GM21381 (cell line): ENCODE data around the gene MYCL.
"Not testable (repeated sequence)": the region's sequence is repeated elsewhere in the genome, so short reads cannot be mapped to it uniquely, and the experiment has no call there.

ENCODE experiments used
- ATAC-seq: cut with Tn5 transposase; IDR thresholded peaks from one replicate; pipeline ENCODE4 v1.9.1; 2021; ENCODE audit warnings: mild to moderate bottlenecking, moderate library complexity; ENCODE audit not compliant: unreplicated experiment

The MYCL gene

DNA sequence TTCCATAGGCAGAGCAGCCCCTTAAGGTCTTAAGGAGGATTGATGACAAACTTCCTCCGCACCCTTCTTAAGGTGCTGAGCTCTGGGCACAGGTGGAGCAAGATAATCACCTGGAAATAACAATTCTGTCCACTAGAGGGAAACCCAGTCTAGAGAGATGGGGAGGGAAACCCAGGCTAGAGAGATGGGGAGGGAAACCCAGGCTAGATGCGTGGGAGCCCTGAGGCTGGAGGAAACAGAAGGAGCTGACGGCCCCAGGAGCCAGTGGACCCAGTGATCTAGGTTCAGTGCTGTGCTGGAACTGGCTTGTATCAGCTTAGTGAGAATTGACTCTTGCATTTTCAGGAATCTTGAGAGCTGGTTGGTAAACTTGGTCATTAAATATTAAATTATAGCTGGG, 17.8 kb upstream of the MYCL start:
- ATAC-seq = peak; percentile 57

DNA sequence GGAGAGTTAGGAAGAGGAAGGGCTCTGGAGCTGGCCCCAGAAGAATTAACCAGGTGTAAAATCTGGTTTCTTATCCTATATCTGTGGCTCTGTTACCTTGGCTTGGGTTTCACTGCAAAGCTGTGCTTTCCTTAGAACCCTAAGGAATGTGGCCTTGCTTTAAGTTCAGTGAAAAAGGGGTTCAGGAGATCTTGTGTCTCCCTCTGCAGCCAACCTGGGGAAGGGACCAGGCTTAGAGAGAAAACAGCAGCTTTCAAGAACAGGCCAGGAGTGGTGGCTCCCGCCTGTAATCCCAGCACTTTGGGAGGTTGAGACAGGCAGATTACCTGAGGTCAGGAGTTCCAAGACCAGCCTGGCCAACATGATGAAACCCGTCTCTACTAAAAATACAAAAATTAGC, 16.1 kb upstream of the MYCL start:
- no peak for ATAC-seq

DNA sequence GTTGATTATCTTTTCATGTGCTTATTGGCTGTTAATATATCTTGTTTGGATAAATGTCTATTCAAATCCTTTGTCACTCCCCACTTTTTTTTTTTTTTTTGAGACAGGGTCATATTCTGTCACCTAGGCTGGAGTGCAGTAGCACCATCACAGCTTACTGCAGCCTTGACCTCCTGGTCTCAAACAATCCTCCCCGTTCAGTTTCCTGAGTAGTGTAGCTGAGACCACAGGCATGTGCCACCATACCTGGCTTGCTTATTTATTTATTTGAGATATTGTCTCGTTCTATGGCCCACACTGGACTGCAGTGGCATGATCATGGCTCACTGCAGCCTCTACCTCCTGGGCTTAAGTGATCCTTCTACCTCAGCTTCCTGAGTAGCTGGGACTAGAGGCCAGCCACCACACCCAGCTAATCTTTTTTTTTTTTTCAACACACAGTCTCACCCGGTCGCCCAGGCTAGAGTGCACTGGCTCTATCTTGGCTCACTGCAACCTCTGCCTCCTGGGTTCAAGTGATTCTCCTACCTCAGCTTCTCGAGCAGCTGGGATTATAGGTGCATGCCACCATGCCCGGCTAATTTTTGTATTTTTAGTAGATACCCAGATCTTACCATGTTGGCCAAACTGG, 13.9 kb upstream of the MYCL start:
- no peak for ATAC-seq

DNA sequence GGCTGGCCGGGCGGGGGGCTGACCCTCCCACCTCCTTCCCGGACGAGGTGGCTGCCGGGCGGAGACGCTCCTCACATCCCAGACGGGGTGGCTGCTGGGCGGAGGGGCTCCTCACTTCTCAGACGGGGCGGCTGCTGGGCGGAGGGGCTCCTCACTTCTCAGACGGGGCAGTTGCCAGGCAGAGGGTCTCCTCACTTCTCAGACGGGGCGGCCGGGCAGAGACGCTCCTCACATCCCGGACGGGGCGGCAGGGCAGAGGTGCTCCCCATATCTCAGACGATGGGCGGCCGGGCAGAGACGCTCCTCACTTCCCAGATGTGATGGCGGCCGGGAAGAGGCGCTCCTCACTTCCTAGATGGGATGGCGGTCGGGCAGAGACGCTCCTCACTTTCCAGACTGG, 11.4 kb upstream of the MYCL start:
- ATAC-seq = not testable (repeated sequence)

GRCh38 chr1:39910263-39910662, 8.5 kb upstream of the MYCL start:
- no peak for ATAC-seq

DNA sequence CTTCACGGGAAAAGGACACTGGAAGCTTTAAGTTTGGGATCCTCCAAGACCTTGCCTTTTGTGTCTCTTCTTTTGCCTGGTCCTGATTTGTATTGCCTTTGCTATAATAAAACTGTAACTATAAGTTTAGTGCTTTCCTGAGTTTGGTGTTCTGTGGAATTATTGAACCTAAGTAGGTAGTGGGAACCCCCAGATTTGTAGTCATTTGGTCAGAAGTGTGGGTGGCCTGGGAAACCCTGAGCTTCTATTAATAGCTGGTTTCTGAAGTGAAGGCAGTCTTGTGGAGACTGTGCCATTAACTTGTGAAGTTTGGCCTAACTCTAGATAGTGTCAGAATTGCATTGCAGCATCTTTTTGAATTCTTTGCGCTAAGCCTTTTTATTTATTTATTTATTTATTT, 6.8 kb upstream of the MYCL start:
- ATAC-seq = no peak

- no peak for ATAC-seq
Measured at GRCh38 chr1:39907528-39908453, 6.1 kb upstream of the MYCL start.

DNA sequence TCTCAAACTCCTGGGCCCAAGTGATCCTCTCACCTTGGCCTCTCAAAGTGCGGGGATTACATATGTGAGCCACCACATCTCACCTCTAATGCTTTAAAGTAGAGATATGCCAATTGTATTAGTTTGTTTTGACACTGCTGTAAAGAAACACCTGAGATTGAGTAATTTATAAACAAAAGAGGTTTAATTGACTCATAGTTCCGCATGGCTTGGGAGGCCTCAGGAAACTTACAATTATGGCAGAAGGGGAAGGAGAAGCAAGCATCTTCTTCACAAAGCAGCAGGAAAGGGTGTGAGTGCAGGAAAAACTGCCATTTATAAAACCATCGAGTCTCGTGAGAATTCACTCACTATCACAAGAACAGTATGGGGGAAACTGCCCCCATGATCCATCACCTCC, 3.5 kb upstream of the MYCL start:
- ATAC-seq = no peak

- no peak for ATAC-seq
Measured at GRCh38 chr1:39902460-39902807, 717 bp upstream of the MYCL start.

- no peak for ATAC-seq
Measured at GRCh38 chr1:39901464-39901713, 328 bp downstream of the MYCL start.

- ATAC-seq = no peak
Measured at GRCh38 chr1:39900662-39901463, 854 bp downstream of the MYCL start.

- no peak for ATAC-seq
Measured at GRCh38 chr1:39899611-39900538, 1.8 kb downstream of the MYCL start.

GRCh38 chr1:39898648-39899603, 2.8 kb downstream of the MYCL start:
- no peak for ATAC-seq

- no peak for ATAC-seq
Measured at GRCh38 chr1:39898191-39898590, 3.5 kb downstream of the MYCL start.

- no peak for ATAC-seq
Measured at GRCh38 chr1:39896909-39897685, 4.6 kb downstream of the MYCL start.

DNA sequence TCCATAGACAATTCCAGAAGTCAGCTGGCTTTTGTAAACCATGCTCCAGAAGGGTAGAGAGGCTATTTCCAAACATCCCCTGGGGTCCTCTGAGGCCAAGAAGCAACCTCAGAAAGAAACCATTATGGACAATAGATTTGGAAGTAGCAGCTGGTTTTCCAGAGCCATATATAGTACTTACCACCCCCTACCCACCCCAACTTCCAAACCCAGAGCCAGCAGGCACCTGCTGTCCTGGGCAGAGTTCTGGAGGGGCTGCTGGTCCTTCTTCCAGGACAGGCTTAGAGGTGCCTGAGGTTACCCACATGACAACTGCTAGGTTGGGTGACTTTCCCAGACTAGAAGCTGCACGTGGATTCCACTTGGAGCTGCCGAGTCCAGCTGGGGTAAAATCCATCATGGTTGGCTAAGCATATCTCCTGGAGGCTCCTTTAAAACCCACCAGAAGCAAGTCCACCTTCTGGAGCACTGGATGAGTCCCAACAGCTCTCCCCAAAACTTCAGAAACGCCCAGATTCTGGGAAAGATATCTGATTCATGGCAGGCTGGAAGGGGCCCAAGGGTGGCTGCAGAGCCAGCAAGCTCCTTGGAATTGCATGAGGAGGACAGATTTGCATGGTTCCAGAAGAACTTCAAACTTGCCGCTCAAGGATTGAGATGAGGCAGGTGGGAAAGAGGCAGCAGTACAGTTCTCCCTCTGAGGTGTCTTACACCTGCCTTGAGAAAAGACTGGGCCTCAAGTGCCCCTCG, 5.8 kb downstream of the MYCL start:
- ATAC-seq = no peak

DNA sequence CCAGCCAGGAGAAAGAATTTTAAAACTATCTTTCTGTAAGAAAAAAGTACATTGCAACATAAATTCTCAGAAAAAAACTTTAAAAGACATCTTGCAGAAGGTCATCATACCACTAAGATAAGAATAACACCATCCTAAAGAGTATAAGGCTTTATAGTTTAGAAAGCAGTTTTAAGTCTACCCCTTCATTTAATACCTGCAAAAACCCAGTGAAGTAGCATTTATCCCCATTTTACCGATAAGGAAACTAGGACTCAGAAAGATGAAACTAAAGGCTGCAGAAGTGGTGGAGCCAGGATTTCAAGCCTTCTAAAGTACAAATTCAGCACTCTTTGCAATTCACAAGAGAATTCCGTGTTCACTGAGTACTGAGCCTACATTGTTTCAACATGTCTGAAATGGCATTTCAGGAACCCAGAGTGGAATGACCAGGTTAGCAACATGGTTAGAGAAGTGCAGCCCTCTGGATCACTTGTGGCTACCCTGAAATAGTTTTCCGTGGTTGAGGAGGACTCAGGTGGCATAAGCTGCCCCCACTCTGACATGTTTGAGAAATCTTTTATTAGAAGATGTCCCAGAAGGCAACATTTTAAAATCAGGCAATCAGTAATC, 6.7 kb downstream of the MYCL start:
- no peak for ATAC-seq
